Daoy (cell line): ENCODE results near the gene ADGRB2. TPM values are rescaled to one million over a fixed set of nuclear protein-coding genes. Genes with fewer than 3 reads are reported as not detected.

Source experiments
- DNase-seq: peaks from one replicate; pipeline ENCODE4 v3.0.0-alpha.2; 2015; ENCODE audit warnings: low read depth
- total RNA-seq: library from RNA; depleted of rRNA; stranded (reverse); fragments of >200 nt; shearing (Covaris generic); gene quantifications from 2 replicates; pipeline ENCODE4 v1.2.3, GENCODE V29; 2014

The ADGRB2 gene
- total RNA-seq, 1 experiment from 2014 or later: 9.4 TPM

- no peak for DNase-seq
Measured at GRCh38 chr1:31749785-31750735, 14.1 kb downstream of the ADGRB2 start.

GRCh38 chr1:31748365-31748764, 15.8 kb downstream of the ADGRB2 start:
- DNase-seq: peak; percentile 59

GRCh38 chr1:31747304-31747703, 16.8 kb downstream of the ADGRB2 start:
- no peak for DNase-seq

- DNase-seq: no peak
Measured at GRCh38 chr1:31746687-31747086, 17.5 kb downstream of the ADGRB2 start.

- peak; percentile 40 for DNase-seq
Measured at GRCh38 chr1:31745946-31746670, 18.0 kb downstream of the ADGRB2 start.

GRCh38 chr1:31745096-31745945, 18.8 kb downstream of the ADGRB2 start:
- peak; percentile 78 for DNase-seq

GRCh38 chr1:31744165-31744888, 19.8 kb downstream of the ADGRB2 start:
- no peak for DNase-seq

- no peak for DNase-seq
Measured at GRCh38 chr1:31742462-31743212, 21.5 kb downstream of the ADGRB2 start.

- DNase-seq: peak; percentile 38
Measured at GRCh38 chr1:31739346-31739745, 24.8 kb downstream of the ADGRB2 start.

GRCh38 chr1:31736675-31737074, 27.5 kb downstream of the ADGRB2 start:
- DNase-seq: peak; percentile 36

- DNase-seq: no peak
Measured at GRCh38 chr1:31735571-31735970, 28.6 kb downstream of the ADGRB2 start.

GRCh38 chr1:31734582-31735107, 29.5 kb downstream of the ADGRB2 start:
- no peak for DNase-seq

- DNase-seq: no peak
Measured at GRCh38 chr1:31733389-31734219, 30.5 kb downstream of the ADGRB2 start.

- DNase-seq: no peak
Measured at GRCh38 chr1:31732751-31733289, 31.3 kb downstream of the ADGRB2 start.

GRCh38 chr1:31732343-31732742, 31.8 kb downstream of the ADGRB2 start:
- DNase-seq: no peak

- DNase-seq: no peak
Measured at GRCh38 chr1:31731049-31731565, 33.0 kb downstream of the ADGRB2 start.

- DNase-seq: no peak
Measured at GRCh38 chr1:31730336-31731048, 33.6 kb downstream of the ADGRB2 start.

GRCh38 chr1:31727849-31728248, 36.3 kb downstream of the ADGRB2 start:
- DNase-seq: no peak
